Measurements from ENCODE around the gene LPP. TPM values are rescaled to one million over a fixed set of nuclear protein-coding genes. Genes with fewer than 3 reads are reported as not detected.
A peak's percentile ranks its signal among the peaks of the same experiment; 100 is the strongest.

LPP gene
- total RNA-seq, 1 donor from 2014 or later, result 184 TPM

DNA sequence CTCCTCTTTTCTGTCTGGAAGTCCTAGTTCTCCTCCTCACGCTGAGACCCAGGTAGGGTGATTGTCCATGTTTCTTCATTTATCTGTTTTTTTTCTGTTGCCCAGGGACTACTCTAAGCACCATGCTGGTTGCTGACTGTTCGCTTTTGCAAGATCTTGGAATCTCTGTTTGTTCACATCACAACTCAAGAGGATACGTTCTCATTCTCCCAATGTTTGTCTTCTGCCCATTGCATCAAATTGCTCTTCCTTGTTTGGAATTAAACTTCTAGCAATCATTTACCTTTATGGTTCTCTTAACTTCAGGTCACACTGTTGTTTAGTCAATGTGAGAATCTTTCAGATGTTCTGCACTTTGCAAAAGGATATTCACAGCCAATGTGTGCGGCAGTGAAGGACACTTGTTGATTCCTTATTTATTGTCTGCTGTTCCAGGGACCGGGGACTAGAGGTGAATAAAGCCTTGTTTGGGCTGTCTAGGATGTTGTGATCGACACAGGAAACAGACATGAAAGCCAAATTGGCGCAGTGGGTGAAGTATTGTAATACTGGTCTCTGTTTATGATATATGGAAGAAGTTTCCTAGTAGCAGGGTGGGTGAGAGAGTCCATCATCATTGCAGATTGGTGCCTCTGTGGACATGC is 24.5 kb downstream of the LPP start:
- H3K27ac Mint-ChIP-seq (ENCODE audit: unreplicated experiment), result peak overlapping the region; percentile 46
- DNase-seq (ENCODE audit: extremely low spot score, unreplicated experiment), result no peak
- H3K4me3 Mint-ChIP-seq (ENCODE audit: unreplicated experiment), result no peak overlapping the region
- TF ChIP-seq, protein P1, sequence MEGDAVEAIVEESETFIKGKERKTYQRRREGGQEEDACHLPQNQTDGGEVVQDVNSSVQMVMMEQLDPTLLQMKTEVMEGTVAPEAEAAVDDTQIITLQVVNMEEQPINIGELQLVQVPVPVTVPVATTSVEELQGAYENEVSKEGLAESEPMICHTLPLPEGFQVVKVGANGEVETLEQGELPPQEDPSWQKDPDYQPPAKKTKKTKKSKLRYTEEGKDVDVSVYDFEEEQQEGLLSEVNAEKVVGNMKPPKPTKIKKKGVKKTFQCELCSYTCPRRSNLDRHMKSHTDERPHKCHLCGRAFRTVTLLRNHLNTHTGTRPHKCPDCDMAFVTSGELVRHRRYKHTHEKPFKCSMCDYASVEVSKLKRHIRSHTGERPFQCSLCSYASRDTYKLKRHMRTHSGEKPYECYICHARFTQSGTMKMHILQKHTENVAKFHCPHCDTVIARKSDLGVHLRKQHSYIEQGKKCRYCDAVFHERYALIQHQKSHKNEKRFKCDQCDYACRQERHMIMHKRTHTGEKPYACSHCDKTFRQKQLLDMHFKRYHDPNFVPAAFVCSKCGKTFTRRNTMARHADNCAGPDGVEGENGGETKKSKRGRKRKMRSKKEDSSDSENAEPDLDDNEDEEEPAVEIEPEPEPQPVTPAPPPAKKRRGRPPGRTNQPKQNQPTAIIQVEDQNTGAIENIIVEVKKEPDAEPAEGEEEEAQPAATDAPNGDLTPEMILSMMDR (IDR thresholded peaks at IDR 0.05), result no peak
- peaks cover 40% of the 10 kb centered on the region for H3K4me1 Mint-ChIP-seq (ENCODE audit: unreplicated experiment)
- peaks cover 14% of the 10 kb centered on the region for H3K36me3 Mint-ChIP-seq (ENCODE audit: unreplicated experiment)
- H3K9me3 Mint-ChIP-seq (ENCODE audit: unreplicated experiment), result no peaks in the 10 kb centered on the region
- no peaks in the 10 kb centered on the region for H3K27me3 Mint-ChIP-seq (ENCODE audit: unreplicated experiment)

DNA sequence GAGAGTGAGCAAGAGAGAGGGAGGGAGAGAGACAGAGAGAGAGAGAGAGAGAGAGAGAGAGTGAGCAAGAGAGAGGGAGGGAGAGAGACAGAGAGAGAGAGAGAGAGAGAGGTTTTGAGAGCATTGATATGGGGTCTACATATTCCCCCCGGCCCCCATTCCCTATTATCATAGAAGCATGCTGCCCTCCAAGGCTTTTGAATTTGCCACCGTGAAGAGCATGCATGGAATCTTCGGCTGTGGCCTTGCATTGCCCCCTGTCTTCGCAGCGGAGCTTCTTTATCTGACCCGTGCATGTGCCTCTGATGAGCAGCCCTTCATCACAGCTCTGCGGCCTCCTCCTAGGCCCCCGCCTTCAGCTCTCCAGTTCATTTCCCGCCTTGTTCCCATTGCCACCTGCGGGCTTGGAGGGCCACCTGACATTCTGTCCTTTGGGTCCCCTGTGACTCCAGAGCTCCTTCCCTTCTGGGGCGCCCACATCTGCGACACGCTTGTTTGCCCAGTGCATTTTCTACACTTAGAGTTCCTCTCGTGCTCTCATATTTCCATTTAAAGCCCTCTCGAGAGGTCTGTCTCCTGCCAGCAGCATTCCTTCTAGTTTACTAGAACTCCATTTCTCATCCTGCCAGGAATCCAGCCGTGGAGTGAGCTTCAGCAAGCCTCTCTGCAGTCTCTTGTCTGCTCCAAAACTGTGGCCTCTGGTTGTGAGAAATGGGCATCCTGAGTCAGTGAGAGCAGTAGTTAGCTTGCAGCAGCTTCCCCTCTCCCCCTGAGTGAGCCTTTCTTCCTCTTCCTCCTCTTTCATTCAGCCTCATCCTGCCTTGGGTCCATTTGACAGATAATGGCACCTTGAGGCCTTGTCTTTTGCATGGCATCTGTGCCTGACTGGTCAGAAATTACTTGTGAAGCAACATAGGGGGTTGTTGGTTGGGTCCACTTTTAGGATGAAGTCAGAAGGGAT is 25.3 kb downstream of the LPP start:
- H3K4me3 Mint-ChIP-seq (ENCODE audit: unreplicated experiment), result no peak overlapping the region
- no peaks in the 10 kb centered on the region for H3K9me3 Mint-ChIP-seq (ENCODE audit: unreplicated experiment)
- H3K27ac Mint-ChIP-seq (ENCODE audit: unreplicated experiment), result peak overlapping the region; percentile 71
- H3K36me3 Mint-ChIP-seq (ENCODE audit: unreplicated experiment), result peaks cover 14% of the 10 kb centered on the region
- DNase-seq (ENCODE audit: extremely low spot score, unreplicated experiment), result no peak
- H3K27me3 Mint-ChIP-seq (ENCODE audit: unreplicated experiment), result no peaks in the 10 kb centered on the region
- TF ChIP-seq, protein P1 (IDR thresholded peaks at IDR 0.05), result no peak
- H3K4me1 Mint-ChIP-seq (ENCODE audit: unreplicated experiment), result peaks cover 42% of the 10 kb centered on the region

GRCh38 chr3:188180114-188180513 is 26.2 kb downstream of the LPP start:
- H3K9me3 Mint-ChIP-seq (ENCODE audit: unreplicated experiment), result no peaks in the 10 kb centered on the region
- H3K4me1 Mint-ChIP-seq (ENCODE audit: unreplicated experiment), result peaks cover 51% of the 10 kb centered on the region
- no peaks in the 10 kb centered on the region for H3K27me3 Mint-ChIP-seq (ENCODE audit: unreplicated experiment)
- H3K4me3 Mint-ChIP-seq (ENCODE audit: unreplicated experiment), result no peak overlapping the region
- TF ChIP-seq, protein P1 (IDR thresholded peaks at IDR 0.05), result no peak
- peak overlapping the region; percentile 71 for H3K27ac Mint-ChIP-seq (ENCODE audit: unreplicated experiment)
- peaks cover 14% of the 10 kb centered on the region for H3K36me3 Mint-ChIP-seq (ENCODE audit: unreplicated experiment)
- DNase-seq (ENCODE audit: extremely low spot score, unreplicated experiment), result no peak

DNA sequence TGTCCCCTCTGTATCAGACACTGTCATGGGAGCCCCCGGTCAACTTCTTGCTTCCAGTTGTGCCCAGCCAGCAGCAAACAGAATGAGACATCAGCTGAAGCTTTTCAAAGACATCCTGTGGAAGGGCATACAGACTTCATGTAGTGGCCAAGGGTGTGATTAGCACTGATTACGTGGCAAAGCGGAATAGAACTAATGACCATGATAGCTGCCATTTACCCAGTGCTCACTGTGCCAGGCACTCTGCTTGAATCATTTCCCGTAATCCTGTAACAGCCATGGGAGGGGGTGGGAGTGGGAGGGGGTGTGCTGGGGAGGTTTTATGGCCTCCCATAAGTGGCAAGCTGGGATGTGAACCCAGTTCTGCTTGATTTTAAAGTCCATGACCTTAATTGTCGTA is 29.5 kb downstream of the LPP start:
- H3K4me3 Mint-ChIP-seq (ENCODE audit: unreplicated experiment), result no peak overlapping the region
- TF ChIP-seq, protein P1 (IDR thresholded peaks at IDR 0.05), result no peak
- H3K27me3 Mint-ChIP-seq (ENCODE audit: unreplicated experiment), result no peaks in the 10 kb centered on the region
- H3K4me1 Mint-ChIP-seq (ENCODE audit: unreplicated experiment), result peaks cover 60% of the 10 kb centered on the region
- no peak overlapping the region for H3K27ac Mint-ChIP-seq (ENCODE audit: unreplicated experiment)
- no peak for DNase-seq (ENCODE audit: extremely low spot score, unreplicated experiment)
- H3K9me3 Mint-ChIP-seq (ENCODE audit: unreplicated experiment), result no peaks in the 10 kb centered on the region
- peaks cover 9% of the 10 kb centered on the region for H3K36me3 Mint-ChIP-seq (ENCODE audit: unreplicated experiment)

DNA sequence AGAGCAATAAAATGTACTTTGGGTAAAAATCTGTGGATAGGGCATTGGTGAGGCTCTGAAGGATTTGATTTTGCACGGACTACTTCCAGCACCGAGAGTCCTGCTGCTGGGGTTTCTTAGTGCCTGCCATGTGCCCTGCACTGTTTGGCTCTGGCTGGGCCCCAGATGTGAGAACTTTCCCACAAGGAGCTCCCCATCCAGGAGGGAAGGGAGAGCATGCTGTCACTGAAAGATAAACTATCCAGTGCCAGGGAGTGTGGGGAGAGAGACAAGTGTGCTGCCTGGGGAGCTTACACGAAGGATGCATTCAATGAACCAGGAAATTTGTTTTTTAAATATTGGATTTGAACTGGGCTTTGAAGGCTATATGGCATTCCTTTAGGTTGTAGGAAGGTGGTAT is 30.2 kb downstream of the LPP start:
- no peaks in the 10 kb centered on the region for H3K27me3 Mint-ChIP-seq (ENCODE audit: unreplicated experiment)
- no peak overlapping the region for H3K27ac Mint-ChIP-seq (ENCODE audit: unreplicated experiment)
- DNase-seq (ENCODE audit: extremely low spot score, unreplicated experiment), result no peak
- peaks cover 5% of the 10 kb centered on the region for H3K36me3 Mint-ChIP-seq (ENCODE audit: unreplicated experiment)
- TF ChIP-seq, protein P1 (IDR thresholded peaks at IDR 0.05), result no peak
- peaks cover 53% of the 10 kb centered on the region for H3K4me1 Mint-ChIP-seq (ENCODE audit: unreplicated experiment)
- no peak overlapping the region for H3K4me3 Mint-ChIP-seq (ENCODE audit: unreplicated experiment)
- no peaks in the 10 kb centered on the region for H3K9me3 Mint-ChIP-seq (ENCODE audit: unreplicated experiment)

Measured in osteocyte (in vitro differentiated cells).